Measurements from ENCODE around the gene TTYH3. TPM values are rescaled to one million over a fixed set of nuclear protein-coding genes. Genes with fewer than 3 reads are reported as not detected.

The TTYH3 gene
- total RNA-seq, 1 experiment from 2014 or later: 278 TPM

DNA sequence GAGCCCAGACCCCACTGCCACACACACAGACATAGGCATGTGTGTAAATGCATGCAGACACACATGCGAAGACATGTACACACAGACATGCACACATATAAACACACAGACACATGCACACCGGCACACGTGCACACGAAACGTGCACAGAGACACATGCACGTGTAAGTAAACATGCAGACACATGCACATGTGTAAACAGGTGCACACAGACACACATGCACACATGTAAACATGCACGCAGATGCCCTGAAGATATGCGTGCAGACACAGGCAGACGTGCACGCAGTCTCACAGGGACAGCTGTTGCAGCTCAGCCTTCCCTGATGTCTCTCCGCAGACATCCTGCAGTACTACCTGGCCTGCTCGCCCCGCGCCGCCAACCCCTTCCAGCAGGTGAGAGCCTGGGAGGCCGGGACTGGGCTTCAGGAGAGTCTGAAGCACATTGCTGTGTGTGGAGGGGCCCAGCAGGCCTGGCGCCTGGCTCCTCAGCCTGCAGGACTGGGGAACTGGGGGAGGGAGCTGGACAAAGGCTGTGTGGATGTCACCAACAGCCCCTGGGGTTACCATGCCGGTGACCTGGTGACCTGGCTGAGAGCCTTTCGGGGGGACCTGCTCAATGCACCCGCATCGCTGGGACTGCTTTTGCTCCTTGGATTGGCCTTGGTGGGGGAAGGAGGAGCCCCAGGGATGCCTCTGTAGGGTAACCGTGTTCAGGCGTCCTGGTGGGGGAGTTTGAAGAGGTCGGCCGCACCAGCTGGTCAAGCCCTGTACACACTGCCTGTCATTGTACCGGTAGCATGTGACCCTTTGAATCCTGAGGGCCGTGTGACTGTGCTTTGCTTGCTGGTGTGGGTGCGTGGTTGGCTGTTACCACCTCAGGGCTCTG lies 20.3 kb downstream of the TTYH3 start:
- peaks cover 3% of the 10 kb centered on the region; the same call in 1 of the 2 replicates for H3K4me1 ChIP-seq (ENCODE audit: control insufficient read depth, insufficient read depth, low read length)
- H3K27me3 ChIP-seq (ENCODE audit: control insufficient read depth, insufficient read depth, low read length): no peaks in the 10 kb centered on the region
- DNase-seq (ENCODE audit: low read depth, low spot score) (no peak), ATAC-seq (no peak)
- in situ Hi-C loops (cut with HindIII; ENCODE audit: low pct_unique_long_range_greater_than_20kb, low sequenced_read_pairs): no loop called here
- H3K27ac ChIP-seq (ENCODE audit: low read length): no peak overlapping the region
- no TSS peak for BruUV-seq (replicated peaks)
- no peak overlapping the region for H3K4me3 ChIP-seq (ENCODE audit: low read depth in 2 of 2, low read length in 2 of 2)
- POLR2A ChIA-PET: no interaction called here
- CTCF ChIA-PET: interaction anchor here (0.6 to 1.0 kb wide), 3 partner anchors 21 to 145 kb away, joined by 3 to 11 read pairs (median 3); no protein-coding TSS in a partner anchor
- intact Hi-C loops (cut with micrococcal nuclease; ENCODE audit: unreplicated experiment): no loop called here
- no peak for TF ChIP-seq SIN3A (IDR thresholded peaks at IDR 0.05; ENCODE audit: borderline replicate concordance, insufficient read depth, low read depth, low read length)
- no peak for TF ChIP-seq TCF7L2 (IDR thresholded peaks at IDR 0.05; ENCODE audit: low read depth, low read length)
- no peak for TF ChIP-seq POLR2AphosphoS5 (IDR thresholded peaks at IDR 0.05; ENCODE audit: low read depth, low read length)
- TF ChIP-seq, protein P1, sequence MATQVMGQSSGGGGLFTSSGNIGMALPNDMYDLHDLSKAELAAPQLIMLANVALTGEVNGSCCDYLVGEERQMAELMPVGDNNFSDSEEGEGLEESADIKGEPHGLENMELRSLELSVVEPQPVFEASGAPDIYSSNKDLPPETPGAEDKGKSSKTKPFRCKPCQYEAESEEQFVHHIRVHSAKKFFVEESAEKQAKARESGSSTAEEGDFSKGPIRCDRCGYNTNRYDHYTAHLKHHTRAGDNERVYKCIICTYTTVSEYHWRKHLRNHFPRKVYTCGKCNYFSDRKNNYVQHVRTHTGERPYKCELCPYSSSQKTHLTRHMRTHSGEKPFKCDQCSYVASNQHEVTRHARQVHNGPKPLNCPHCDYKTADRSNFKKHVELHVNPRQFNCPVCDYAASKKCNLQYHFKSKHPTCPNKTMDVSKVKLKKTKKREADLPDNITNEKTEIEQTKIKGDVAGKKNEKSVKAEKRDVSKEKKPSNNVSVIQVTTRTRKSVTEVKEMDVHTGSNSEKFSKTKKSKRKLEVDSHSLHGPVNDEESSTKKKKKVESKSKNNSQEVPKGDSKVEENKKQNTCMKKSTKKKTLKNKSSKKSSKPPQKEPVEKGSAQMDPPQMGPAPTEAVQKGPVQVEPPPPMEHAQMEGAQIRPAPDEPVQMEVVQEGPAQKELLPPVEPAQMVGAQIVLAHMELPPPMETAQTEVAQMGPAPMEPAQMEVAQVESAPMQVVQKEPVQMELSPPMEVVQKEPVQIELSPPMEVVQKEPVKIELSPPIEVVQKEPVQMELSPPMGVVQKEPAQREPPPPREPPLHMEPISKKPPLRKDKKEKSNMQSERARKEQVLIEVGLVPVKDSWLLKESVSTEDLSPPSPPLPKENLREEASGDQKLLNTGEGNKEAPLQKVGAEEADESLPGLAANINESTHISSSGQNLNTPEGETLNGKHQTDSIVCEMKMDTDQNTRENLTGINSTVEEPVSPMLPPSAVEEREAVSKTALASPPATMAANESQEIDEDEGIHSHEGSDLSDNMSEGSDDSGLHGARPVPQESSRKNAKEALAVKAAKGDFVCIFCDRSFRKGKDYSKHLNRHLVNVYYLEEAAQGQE (IDR thresholded peaks at IDR 0.05; ENCODE audit: insufficient read depth in 1 of 2, low read depth in 2 of 2, low read length in 1 of 2): no peak
- TF ChIP-seq, protein P2, sequence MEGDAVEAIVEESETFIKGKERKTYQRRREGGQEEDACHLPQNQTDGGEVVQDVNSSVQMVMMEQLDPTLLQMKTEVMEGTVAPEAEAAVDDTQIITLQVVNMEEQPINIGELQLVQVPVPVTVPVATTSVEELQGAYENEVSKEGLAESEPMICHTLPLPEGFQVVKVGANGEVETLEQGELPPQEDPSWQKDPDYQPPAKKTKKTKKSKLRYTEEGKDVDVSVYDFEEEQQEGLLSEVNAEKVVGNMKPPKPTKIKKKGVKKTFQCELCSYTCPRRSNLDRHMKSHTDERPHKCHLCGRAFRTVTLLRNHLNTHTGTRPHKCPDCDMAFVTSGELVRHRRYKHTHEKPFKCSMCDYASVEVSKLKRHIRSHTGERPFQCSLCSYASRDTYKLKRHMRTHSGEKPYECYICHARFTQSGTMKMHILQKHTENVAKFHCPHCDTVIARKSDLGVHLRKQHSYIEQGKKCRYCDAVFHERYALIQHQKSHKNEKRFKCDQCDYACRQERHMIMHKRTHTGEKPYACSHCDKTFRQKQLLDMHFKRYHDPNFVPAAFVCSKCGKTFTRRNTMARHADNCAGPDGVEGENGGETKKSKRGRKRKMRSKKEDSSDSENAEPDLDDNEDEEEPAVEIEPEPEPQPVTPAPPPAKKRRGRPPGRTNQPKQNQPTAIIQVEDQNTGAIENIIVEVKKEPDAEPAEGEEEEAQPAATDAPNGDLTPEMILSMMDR (IDR thresholded peaks at IDR 0.05): no peak
- H3K9me3 ChIP-seq (ENCODE audit: control insufficient read depth, insufficient read depth, low read depth, low read length): no peaks in the 10 kb centered on the region
- peaks cover 5% of the 10 kb centered on the region; the same call in 1 of the 2 replicates for H3K36me3 ChIP-seq (ENCODE audit: control insufficient read depth, insufficient read depth, low read length)

DNA sequence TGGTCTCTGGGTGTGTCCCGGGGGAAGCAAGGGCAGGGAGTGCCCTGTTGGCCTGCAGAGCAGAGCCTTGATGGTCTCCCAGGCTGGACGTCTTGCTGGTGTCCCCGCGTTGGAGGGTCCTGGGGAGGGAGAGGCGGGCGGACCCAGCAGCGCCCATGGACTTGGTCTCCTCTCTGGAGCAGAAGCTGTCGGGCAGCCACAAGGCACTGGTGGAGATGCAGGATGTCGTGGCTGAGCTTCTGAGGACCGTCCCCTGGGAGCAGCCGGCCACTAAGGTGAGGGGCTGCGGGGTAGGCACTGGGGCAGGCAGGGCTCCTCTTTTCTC lies 20.9 kb downstream of the TTYH3 start:
- POLR2A ChIA-PET: no interaction called here
- ATAC-seq (no peak), DNase-seq (ENCODE audit: low read depth, low spot score) (no peak)
- intact Hi-C loops (cut with micrococcal nuclease; ENCODE audit: unreplicated experiment) (no loop called here), in situ Hi-C loops (cut with HindIII; ENCODE audit: low pct_unique_long_range_greater_than_20kb, low sequenced_read_pairs) (no loop called here)
- Histone ChIP-seq H3K27ac (ENCODE audit: low read length) (no peak overlapping the region), H3K36me3 (ENCODE audit: control insufficient read depth, insufficient read depth, low read length) (peaks cover 5% of the 10 kb centered on the region; the same call in 1 of the 2 replicates), H3K4me3 (ENCODE audit: low read depth in 2 of 2, low read length in 2 of 2) (no peak overlapping the region), H3K27me3 (ENCODE audit: control insufficient read depth, insufficient read depth, low read length) (no peaks in the 10 kb centered on the region), H3K9me3 (ENCODE audit: control insufficient read depth, insufficient read depth, low read depth, low read length) (no peaks in the 10 kb centered on the region), H3K4me1 (ENCODE audit: control insufficient read depth, insufficient read depth, low read length) (no peaks in the 10 kb centered on the region)
- BruUV-seq (replicated peaks): no TSS peak
- TF ChIP-seq, protein P1 (IDR thresholded peaks at IDR 0.05; ENCODE audit: insufficient read depth in 1 of 2, low read depth in 2 of 2, low read length in 1 of 2): no peak
- TF ChIP-seq POLR2AphosphoS5 (IDR thresholded peaks at IDR 0.05; ENCODE audit: low read depth, low read length): no peak
- no peak for TF ChIP-seq TCF7L2 (IDR thresholded peaks at IDR 0.05; ENCODE audit: low read depth, low read length)
- TF ChIP-seq, protein P2 (IDR thresholded peaks at IDR 0.05): no peak
- no peak for TF ChIP-seq SIN3A (IDR thresholded peaks at IDR 0.05; ENCODE audit: borderline replicate concordance, insufficient read depth, low read depth, low read length)
- CTCF ChIA-PET: no interaction called here

Measured in Panc1 (cell line).